Mucosa of descending colon (tissue), 3 donors: ENCODE data around the gene UBE2QL1. TPM values are rescaled to one million over a fixed set of nuclear protein-coding genes. Genes with fewer than 3 reads are reported as not detected.

Experiments used
- ATAC-seq: fragments of 200-7000 bp; cut with Tn5 transposase; one replicate; pipeline ENCODE4 v1.9.1; 2020; ENCODE audit warnings: mild to moderate bottlenecking, moderate library complexity
- DNase-seq, 3 donors: peaks; one replicate each; pipeline ENCODE4 v3.0.0-alpha.2; 2020
- H3K36me3 ChIP-seq: fragments of 200-600 bp; one replicate; pipeline ENCODE4 v1.8.0; 2021; ENCODE audit warnings: low read depth, mild to moderate bottlenecking
- H3K4me1 ChIP-seq: fragments of 200-600 bp; one replicate; pipeline ENCODE4 v1.8.0; 2021; ENCODE audit warnings: low read depth, mild to moderate bottlenecking
- H3K4me3 ChIP-seq: fragments of 200-600 bp; one replicate; pipeline ENCODE4 v1.8.0; 2021; ENCODE audit warnings: mild to moderate bottlenecking
- H3K9me3 ChIP-seq: fragments of 200-600 bp; one replicate; pipeline ENCODE4 v1.8.0; 2021; ENCODE audit warnings: mild to moderate bottlenecking
- CTCF ChIP-seq: fragments of 200-600 bp; IDR thresholded peaks from one replicate; pipeline ENCODE4 v1.8.0; 2022; ENCODE audit warnings: antibody characterized with exemption, mild to moderate bottlenecking
- intact Hi-C, 2 donors: fragments of 100-400 bp; cut with DNase I in 1 of 2; cut with micrococcal nuclease in 1 of 2; formaldehyde crosslinking; loops; one replicate each; pipeline versions ENCODE4 v1.11.0 to v1.11.1; 2022; cut with DNase I, micrococcal nuclease
- total RNA-seq, 3 donors: library from RNA; stranded (reverse); fragmentation: NEBNext Ultra II Directional in 2 of 3; extraction: Animal tissue kit (Norgen Biotek cat#: 25700) in 2 of 3; gene quantifications; one replicate each; pipeline versions ENCODE4 v1.2.1 to v1.2.4, GENCODE V29; 2021 to 2023
- donor health status: DM: no; HTN: no; CAD: no; lungs with moderate emphysema.
- donor health status: DM: no; HTN: no; CAD: no.
- donor health status: DM: no; HTN: yes; CAD: no.

The UBE2QL1 gene
- total RNA-seq, 3 donors from 2014 or later, result 0.19 to 4.1 (median 0.26) TPM

- intact Hi-C loops, result no loop called here
- TF ChIP-seq CTCF, result no peak
- no peak for DNase-seq
- no peak for ATAC-seq
- Histone ChIP-seq H3K36me3 (no peaks in the 10 kb centered on the region), H3K4me1 (no peaks in the 10 kb centered on the region), H3K4me3 (no peak overlapping the region), H3K9me3 (no peaks in the 10 kb centered on the region)
Measured at GRCh38 chr5:6404129-6404528, 44.5 kb upstream of the UBE2QL1 start.

- DNase-seq, result no peak
- intact Hi-C loops, result no loop called here
Measured at GRCh38 chr5:6405591-6405990, 43.1 kb upstream of the UBE2QL1 start.

GRCh38 chr5:6407558-6408259 lies 41.0 kb upstream of the UBE2QL1 start:
- Histone ChIP-seq H3K4me1 (no peaks in the 10 kb centered on the region), H3K36me3 (no peaks in the 10 kb centered on the region), H3K9me3 (no peaks in the 10 kb centered on the region), H3K4me3 (no peak overlapping the region)
- intact Hi-C loops, result no loop called here
- DNase-seq (no peak), ATAC-seq (no peak)
- no peak for TF ChIP-seq CTCF

More at GRCh38 chr5:6405591-6405990, 43.1 kb upstream of the UBE2QL1 start:
- Histone ChIP-seq H3K4me3 (no peak overlapping the region), H3K36me3 (no peaks in the 10 kb centered on the region), H3K9me3 (no peaks in the 10 kb centered on the region), H3K4me1 (no peaks in the 10 kb centered on the region)
- ATAC-seq, result no peak
- no peak for TF ChIP-seq CTCF

GRCh38 chr5:6408260-6408596 lies 40.4 kb upstream of the UBE2QL1 start:
- Histone ChIP-seq H3K36me3 (no peaks in the 10 kb centered on the region), H3K4me3 (no peak overlapping the region), H3K9me3 (no peaks in the 10 kb centered on the region), H3K4me1 (no peaks in the 10 kb centered on the region)
- ATAC-seq (no peak), DNase-seq (no peak)
- intact Hi-C loops, result no loop called here
- no peak for TF ChIP-seq CTCF

GRCh38 chr5:6408627-6409446 lies 39.8 kb upstream of the UBE2QL1 start:
- no peak overlapping the region for H3K4me3 ChIP-seq
- DNase-seq (no peak), ATAC-seq (no peak)
- H3K4me1 ChIP-seq, result no peaks in the 10 kb centered on the region
- H3K36me3 ChIP-seq, result no peaks in the 10 kb centered on the region
- intact Hi-C loops, result no loop called here
- H3K9me3 ChIP-seq, result no peaks in the 10 kb centered on the region
- no peak for TF ChIP-seq CTCF
